ENCODE measurements around the gene ANO7. TPM values are rescaled to one million over a fixed set of nuclear protein-coding genes. Genes with fewer than 3 reads are reported as not detected.

The ANO7 gene
- polyA plus RNA-seq, 1 of the 3 experiments (the other 2 are of a cell fraction): 0.81 TPM

GRCh38 chr2:241139531-241140444 is 48.7 kb upstream of the ANO7 start:
- TF ChIP-seq SIN3A (IDR thresholded peaks at IDR 0.05; ENCODE audit: borderline replicate concordance, low read depth, low read length) (no peak), GABPA (IDR thresholded peaks at IDR 0.05; ENCODE audit: low read depth) (no peak), USF2 (IDR thresholded peaks at IDR 0.05; ENCODE audit: borderline replicate concordance, low read depth, low read length) (no peak), TAF1 (IDR thresholded peaks at IDR 0.05; ENCODE audit: borderline replicate concordance, low read depth, low read length) (no peak), FOSL2 (IDR thresholded peaks at IDR 0.05; ENCODE audit: borderline replicate concordance, low read depth) (no peak), POLR2AphosphoS5 (IDR thresholded peaks at IDR 0.05; ENCODE audit: low read depth, low read length) (no peak), MXI1 (IDR thresholded peaks at IDR 0.05; ENCODE audit: low read depth, low read length) (no peak), TCF12 (IDR thresholded peaks at IDR 0.05) (no peak), EZH2phosphoT487 (IDR thresholded peaks at IDR 0.05; ENCODE audit: borderline replicate concordance, low read depth) (no peak), YY1 (IDR thresholded peaks at IDR 0.05; ENCODE audit: low read depth) (no peak), RCOR1 (IDR thresholded peaks at IDR 0.05; ENCODE audit: low read length) (no peak), ELF1 (IDR thresholded peaks at IDR 0.05) (no peak)
- Histone ChIP-seq H3K79me2 (ENCODE audit: insufficient read depth) (no peaks in the 10 kb centered on the region), H4K20me1 (ENCODE audit: insufficient read depth) (no peaks in the 10 kb centered on the region), H2AFZ (ENCODE audit: low read depth) (no peak overlapping the region), H3K9ac (no peak overlapping the region), H3K4me1 (ENCODE audit: control insufficient read depth in 1 of 2, insufficient read depth in 2 of 2, low read depth in 1 of 2, low read length in 1 of 2) (no peaks in the 10 kb centered on the region), H3K36me3 (replicated peaks in 1 of 2; ENCODE audit: control insufficient read depth in 1 of 2, insufficient read depth in 2 of 2, low read length in 1 of 2) (no peaks in the 10 kb centered on the region), H3K4me2 (no peak overlapping the region), H3K27me3 (ENCODE audit: insufficient read depth) (no peaks in the 10 kb centered on the region), H3K4me3 (ENCODE audit: low read depth in 2 of 2, low read length in 1 of 2) (no peak overlapping the region), H3K27ac (ENCODE audit: low read depth in 2 of 2, low read length in 1 of 2) (no peak overlapping the region), H3K9me3 (no peaks in the 10 kb centered on the region), H3F3A (replicated peaks; ENCODE audit: insufficient read depth) (no peaks in the 10 kb centered on the region), H3K9me2 (no peaks in the 10 kb centered on the region)
- WGBS (ENCODE audit: low lambda C conversion rate): 94% methylated on average over 16 of the region's 24 CpGs
- CTCF ChIA-PET: interaction anchor here (0.9 kb wide), 1 partner anchor 225 kb away, joined by 3 read pairs; no protein-coding TSS in a partner anchor
- POLR2A ChIA-PET: no interaction called here
- no peak for DNase-seq

GRCh38 chr2:241140445-241140840 is 48.0 kb upstream of the ANO7 start:
- no peak overlapping the region for H3K27ac ChIP-seq (ENCODE audit: low read depth in 2 of 2, low read length in 1 of 2)
- TF ChIP-seq EP300 (IDR thresholded peaks at IDR 0.05; ENCODE audit: borderline replicate concordance in 1 of 2, low read depth in 1 of 2, low read length in 1 of 2) (no peak), RCOR1 (IDR thresholded peaks at IDR 0.05; ENCODE audit: low read length) (no peak), RXRA (IDR thresholded peaks at IDR 0.05; ENCODE audit: borderline replicate concordance, low read depth) (no peak), EZH2phosphoT487 (IDR thresholded peaks at IDR 0.05; ENCODE audit: borderline replicate concordance, low read depth) (no peak), ZBTB33 (IDR thresholded peaks at IDR 0.05; ENCODE audit: borderline replicate concordance, low read depth) (no peak), NRF1 (IDR thresholded peaks at IDR 0.05; ENCODE audit: low read depth, low read length) (no peak), FOXM1 (IDR thresholded peaks at IDR 0.05; ENCODE audit: low read depth) (no peak), RFX5 (IDR thresholded peaks at IDR 0.05; ENCODE audit: low read length) (no peak), SIN3A (IDR thresholded peaks at IDR 0.05; ENCODE audit: borderline replicate concordance, low read depth, low read length) (no peak), NFIC (IDR thresholded peaks at IDR 0.05; ENCODE audit: borderline replicate concordance) (no peak), YY1 (IDR thresholded peaks at IDR 0.05; ENCODE audit: low read depth) (no peak), USF1 (IDR thresholded peaks at IDR 0.05; ENCODE audit: borderline replicate concordance, low read depth) (no peak), ELF1 (IDR thresholded peaks at IDR 0.05) (no peak), RAD21 (IDR thresholded peaks at IDR 0.05; ENCODE audit: low read length) (no peak)
- H3K4me3 ChIP-seq (ENCODE audit: low read depth in 2 of 2, low read length in 1 of 2): no peak overlapping the region
- no peaks in the 10 kb centered on the region for H3K9me3 ChIP-seq
- H3F3A ChIP-seq (replicated peaks; ENCODE audit: insufficient read depth): no peaks in the 10 kb centered on the region
- CTCF ChIA-PET: interaction anchor here (0.9 kb wide), 1 partner anchor 226 kb away, joined by 3 read pairs; no protein-coding TSS in a partner anchor
- H3K4me2 ChIP-seq: no peak overlapping the region
- no peaks in the 10 kb centered on the region for H3K9me2 ChIP-seq
- H4K20me1 ChIP-seq (ENCODE audit: insufficient read depth): no peaks in the 10 kb centered on the region
- H3K79me2 ChIP-seq (ENCODE audit: insufficient read depth): no peaks in the 10 kb centered on the region
- WGBS (ENCODE audit: low lambda C conversion rate): 89% methylated on average over 10 of the region's 10 CpGs
- POLR2A ChIA-PET: no interaction called here
- H3K36me3 ChIP-seq (replicated peaks in 1 of 2; ENCODE audit: control insufficient read depth in 1 of 2, insufficient read depth in 2 of 2, low read length in 1 of 2): no peaks in the 10 kb centered on the region
- no peak for DNase-seq
- no peaks in the 10 kb centered on the region for H3K4me1 ChIP-seq (ENCODE audit: control insufficient read depth in 1 of 2, insufficient read depth in 2 of 2, low read depth in 1 of 2, low read length in 1 of 2)
- H3K27me3 ChIP-seq (ENCODE audit: insufficient read depth): no peaks in the 10 kb centered on the region
- no peak overlapping the region for H3K9ac ChIP-seq
- H2AFZ ChIP-seq (ENCODE audit: low read depth): no peak overlapping the region

Measured in SK-N-SH (cell line).